Endodermal cell (in vitro differentiated cells): ENCODE measurements around the gene LRRC7. TPM values are rescaled to one million over a fixed set of nuclear protein-coding genes. Genes with fewer than 3 reads are reported as not detected.

ENCODE experiments used
- DNase-seq: peaks from one replicate; pipeline ENCODE4 v3.0.0-alpha.2; 2017
- H3K27ac ChIP-seq: 2 replicates; pipeline ENCODE4 v1.5.1; 2013; ENCODE audit warnings: mild to moderate bottlenecking, low read depth, low read length, moderate library complexity
- H3K27me3 ChIP-seq: 2 replicates; pipeline ENCODE4 v1.6.1; 2013; ENCODE audit warnings: mild to moderate bottlenecking, low read length, moderate library complexity; ENCODE audit not compliant: insufficient read depth, control insufficient read depth, poor library complexity, severe bottlenecking
- H3K36me3 ChIP-seq: 2 replicates; pipeline ENCODE4 v1.7.0; 2013; ENCODE audit warnings: mild to moderate bottlenecking, low read length, moderate library complexity; ENCODE audit not compliant: control insufficient read depth, insufficient read depth
- H3K4me1 ChIP-seq: one replicate; pipeline ENCODE4 v1.7.0; 2013; ENCODE audit warnings: low read length; ENCODE audit not compliant: control insufficient read depth, insufficient read depth
- H3K4me3 ChIP-seq: 2 replicates; pipeline ENCODE4 v1.5.1; 2013; ENCODE audit warnings: mild to moderate bottlenecking, low read length, moderate library complexity
- H3K9ac ChIP-seq: 2 replicates; pipeline ENCODE4 v1.6.1; 2013; ENCODE audit warnings: mild to moderate bottlenecking, low read length, moderate library complexity; ENCODE audit not compliant: poor library complexity, severe bottlenecking; ENCODE audit errors: extremely low read depth
- H3K9me3 ChIP-seq: 2 replicates; pipeline ENCODE4 v1.6.1; 2013; ENCODE audit warnings: mild to moderate bottlenecking, low read length, moderate library complexity; ENCODE audit not compliant: control insufficient read depth
- H3K27ac Mint-ChIP-seq: 2 replicates; pipeline ENCODE4 v1.8.0; 2020; ENCODE audit warnings: mixed read lengths
- H3K27me3 Mint-ChIP-seq: 2 replicates; pipeline ENCODE4 v1.8.0; 2021; ENCODE audit warnings: mild to moderate bottlenecking, mixed read lengths; ENCODE audit not compliant: insufficient read depth
- H3K36me3 Mint-ChIP-seq: 2 replicates; pipeline ENCODE4 v1.8.0; 2020; ENCODE audit warnings: low read depth, mixed read lengths
- H3K4me1 Mint-ChIP-seq: 2 replicates; pipeline ENCODE4 v1.8.0; 2020; ENCODE audit warnings: mixed read lengths
- H3K4me3 Mint-ChIP-seq: 2 replicates; pipeline ENCODE4 v1.8.0; 2020; ENCODE audit warnings: mild to moderate bottlenecking, moderate library complexity, mixed read lengths
- H3K9me3 Mint-ChIP-seq: 2 replicates; pipeline ENCODE4 v1.8.0; 2020; ENCODE audit warnings: mild to moderate bottlenecking, mixed read lengths
- CTCF ChIP-seq: fragments of 200-600 bp; sonication (generic); conservative IDR thresholded peaks from 2 replicates; pipeline ENCODE4 v1.5.0; 2021; ENCODE audit warnings: antibody characterized with exemption, mild to moderate bottlenecking
- WGBS, 2 experiments: methylation state at CpG; one replicate each; pipeline versions ENCODE4 v1.1.5 to v1.1.7; 2013; ENCODE audit warnings: missing lambda C conversion rate in 2 of 2, mixed read lengths in 1 of 2; ENCODE audit not compliant: insufficient coverage in 1 of 2, insufficient read length in 1 of 2; 5-methylcytosine and 5-hydroxymethylcytosine counted together
- total RNA-seq, 2 donors: library from RNA; stranded (reverse); fragmentation: NEBNext Ultra II Directional in 1 of 2; extraction: Animal tissue kit (Norgen Biotek cat#: 25700) in 1 of 2; gene quantifications; 2 replicates in 1 of 2; 3 replicates in 1 of 2; pipeline ENCODE4 v1.2.1, GENCODE V29; 2021

The LRRC7 gene
- total RNA-seq, 2 donors from 2014 or later: 1.4 to 2.2 TPM

GRCh38 chr1:69569175-69569541 lies 1.4 kb downstream of the LRRC7 start:
- H3K36me3 Mint-ChIP-seq: no peaks in the 10 kb centered on the region
- H3K27ac ChIP-seq: no peak overlapping the region
- H3K4me1 ChIP-seq: no peaks in the 10 kb centered on the region
- H3K4me3 ChIP-seq: peak overlapping the region; percentile 95
- no peaks in the 10 kb centered on the region for H3K36me3 ChIP-seq
- H3K27me3 ChIP-seq: peaks cover 72% of the 10 kb centered on the region
- peaks cover 81% of the 10 kb centered on the region for H3K27me3 Mint-ChIP-seq
- no peak for TF ChIP-seq CTCF
- peak overlapping the region; percentile 54 for H3K9ac ChIP-seq
- 0 to 2% methylated on average over 9 to 12 of the region's 12 CpGs for WGBS, 2 experiments
- DNase-seq: no peak
- peak overlapping the region; percentile 71 for H3K4me3 Mint-ChIP-seq
- H3K9me3 Mint-ChIP-seq: no peaks in the 10 kb centered on the region
- H3K4me1 Mint-ChIP-seq: peaks cover 8% of the 10 kb centered on the region
- no peak overlapping the region for H3K27ac Mint-ChIP-seq
- H3K9me3 ChIP-seq: no peaks in the 10 kb centered on the region

DNA sequence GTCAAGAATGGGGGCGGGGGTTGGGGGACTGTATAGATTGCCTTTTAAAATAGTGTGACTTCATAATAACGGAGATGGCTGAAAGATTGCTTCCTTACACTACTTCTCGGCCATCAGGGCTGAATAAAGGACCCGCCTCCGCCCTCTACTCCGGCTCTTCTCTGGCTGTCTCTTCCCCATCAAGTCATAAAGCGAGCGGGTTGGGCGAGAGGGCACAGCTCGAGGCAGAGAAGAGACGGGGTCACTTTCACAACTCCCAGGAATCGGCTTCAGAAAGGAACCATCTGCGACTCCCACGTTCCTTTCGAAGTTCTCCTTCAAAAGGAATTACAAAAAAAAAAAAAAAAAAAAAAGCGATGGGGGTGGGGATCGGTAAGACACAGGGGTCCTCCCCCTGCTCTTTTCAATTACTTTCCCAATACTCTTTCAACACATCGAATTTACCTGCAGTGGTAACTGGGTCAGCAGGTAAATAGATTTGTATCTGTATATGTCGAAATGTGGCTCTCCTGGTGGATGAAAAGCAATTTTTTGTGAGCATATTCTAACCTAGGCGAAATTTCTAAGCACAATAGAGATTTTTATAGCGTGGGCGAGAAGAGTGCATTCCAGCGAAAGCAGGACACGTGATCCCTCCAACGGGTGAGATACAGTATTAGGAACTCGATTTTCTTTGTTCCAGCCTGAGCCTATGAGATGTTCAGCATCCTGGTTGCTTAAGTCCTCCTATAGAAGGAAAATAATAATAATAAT lies 2.0 kb downstream of the LRRC7 start:
- Histone ChIP-seq H3K4me3 (peak overlapping the region; percentile 95), H3K9me3 (no peaks in the 10 kb centered on the region), H3K27ac (peak overlapping the region; percentile 16), H3K9ac (peak overlapping the region; percentile 54), H3K36me3 (no peaks in the 10 kb centered on the region), H3K4me1 (no peaks in the 10 kb centered on the region), H3K27me3 (peaks cover 68% of the 10 kb centered on the region)
- Mint-ChIP-seq H3K4me1 (peaks cover 8% of the 10 kb centered on the region), H3K36me3 (no peaks in the 10 kb centered on the region), H3K4me3 (peak overlapping the region; percentile 71), H3K9me3 (no peaks in the 10 kb centered on the region), H3K27me3 (peaks cover 75% of the 10 kb centered on the region), H3K27ac (no peak overlapping the region)
- no peak for TF ChIP-seq CTCF
- peak; percentile 66 for DNase-seq
- WGBS, 2 experiments: 3% methylated on average over 20 of the region's 26 CpGs; no CpG with 5 or more reads in 1 of the 2 experiments

- Mint-ChIP-seq H3K36me3 (no peaks in the 10 kb centered on the region), H3K27ac (no peak overlapping the region)
- H3K4me3 ChIP-seq: peak overlapping the region; percentile 95
Observed at GRCh38 chr1:69570356-69570755, 2.6 kb downstream of the LRRC7 start.

More at GRCh38 chr1:69570356-69570755, 2.6 kb downstream of the LRRC7 start:
- peaks cover 8% of the 10 kb centered on the region for H3K4me1 Mint-ChIP-seq
- H3K27me3 Mint-ChIP-seq: peaks cover 72% of the 10 kb centered on the region
- H3K4me1 ChIP-seq: no peaks in the 10 kb centered on the region
- H3K9ac ChIP-seq: no peak overlapping the region
- 0 to 14% methylated on average over 1 to 10 of the region's 10 CpGs for WGBS, 2 experiments
- H3K9me3 Mint-ChIP-seq: no peaks in the 10 kb centered on the region
- H3K27ac ChIP-seq: no peak overlapping the region
- no peaks in the 10 kb centered on the region for H3K9me3 ChIP-seq
- peaks cover 62% of the 10 kb centered on the region for H3K27me3 ChIP-seq
- H3K36me3 ChIP-seq: no peaks in the 10 kb centered on the region
- no peak for TF ChIP-seq CTCF
- DNase-seq: peak; percentile 57
- H3K4me3 Mint-ChIP-seq: peak overlapping the region; percentile 71
